8988T (cell line): ENCODE data around the gene NCOA1.
"Not testable (repeated sequence)": the region's sequence is repeated elsewhere in the genome, so short reads cannot be mapped to it uniquely, and the experiment has no call there.

Experiments
- DNase-seq: peaks from one replicate; pipeline ENCODE4 v3.0.0; 2011

NCOA1 gene

GRCh38 chr2:24581971-24582370 lies 90.9 kb downstream of the NCOA1 start:
- DNase-seq = not testable (repeated sequence)

GRCh38 chr2:24586955-24587354 lies 95.9 kb downstream of the NCOA1 start:
- DNase-seq = no peak

GRCh38 chr2:24588294-24588693 lies 97.2 kb downstream of the NCOA1 start:
- DNase-seq = no peak

GRCh38 chr2:24592441-24593100 lies 101.5 kb downstream of the NCOA1 start:
- no peak for DNase-seq

- DNase-seq = no peak
Measured at GRCh38 chr2:24594283-24594682, 103.2 kb downstream of the NCOA1 start.

- DNase-seq = no peak
Measured at GRCh38 chr2:24597181-24597870, 106.3 kb downstream of the NCOA1 start.

GRCh38 chr2:24600140-24600539 lies 109.1 kb downstream of the NCOA1 start:
- not testable (repeated sequence) for DNase-seq

GRCh38 chr2:24611631-24612030 lies 120.6 kb downstream of the NCOA1 start:
- DNase-seq = no peak

GRCh38 chr2:24613154-24613814 lies 122.2 kb downstream of the NCOA1 start:
- DNase-seq = peak; percentile 18

- no peak for DNase-seq
Measured at GRCh38 chr2:24616616-24617015, 125.6 kb downstream of the NCOA1 start.

GRCh38 chr2:24617424-24617823 lies 126.4 kb downstream of the NCOA1 start:
- no peak for DNase-seq

- no peak for DNase-seq
Measured at GRCh38 chr2:24618144-24618543, 127.1 kb downstream of the NCOA1 start.

GRCh38 chr2:24618680-24619079 lies 127.6 kb downstream of the NCOA1 start:
- no peak for DNase-seq

- DNase-seq = no peak
Measured at GRCh38 chr2:24620936-24621335, 129.9 kb downstream of the NCOA1 start.

- no peak for DNase-seq
Measured at GRCh38 chr2:24621779-24622538, 130.9 kb downstream of the NCOA1 start.

GRCh38 chr2:24623535-24623934 lies 132.5 kb downstream of the NCOA1 start:
- no peak for DNase-seq

GRCh38 chr2:24625728-24626127 lies 134.7 kb downstream of the NCOA1 start:
- DNase-seq = no peak

- DNase-seq = no peak
Measured at GRCh38 chr2:24626131-24626530, 135.1 kb downstream of the NCOA1 start.

- DNase-seq = no peak
Measured at GRCh38 chr2:24628746-24629145, 137.7 kb downstream of the NCOA1 start.

- DNase-seq = no peak
Measured at GRCh38 chr2:24632172-24632571, 141.1 kb downstream of the NCOA1 start.

- no peak for DNase-seq
Measured at GRCh38 chr2:24635181-24635580, 144.1 kb downstream of the NCOA1 start.

GRCh38 chr2:24638568-24638967 lies 147.5 kb downstream of the NCOA1 start:
- DNase-seq = no peak

GRCh38 chr2:24642351-24642750 lies 151.3 kb downstream of the NCOA1 start:
- no peak for DNase-seq
